ENCODE measurements around the gene SLC37A2. TPM values are rescaled to one million over a fixed set of nuclear protein-coding genes. Genes with fewer than 3 reads are reported as not detected.
A peak's percentile ranks its signal among the peaks of the same experiment; 100 is the strongest.
"Not testable (repeated sequence)": the region's sequence is repeated elsewhere in the genome, so short reads cannot be mapped to it uniquely, and the experiment has no call there.

Gene SLC37A2
- total and polyA plus RNA-seq, 2 of the 13 experiments (the other 11 are each of a cell fraction or from before 2014, with no cell fraction given), result 4.6 to 7.1 TPM

DNA sequence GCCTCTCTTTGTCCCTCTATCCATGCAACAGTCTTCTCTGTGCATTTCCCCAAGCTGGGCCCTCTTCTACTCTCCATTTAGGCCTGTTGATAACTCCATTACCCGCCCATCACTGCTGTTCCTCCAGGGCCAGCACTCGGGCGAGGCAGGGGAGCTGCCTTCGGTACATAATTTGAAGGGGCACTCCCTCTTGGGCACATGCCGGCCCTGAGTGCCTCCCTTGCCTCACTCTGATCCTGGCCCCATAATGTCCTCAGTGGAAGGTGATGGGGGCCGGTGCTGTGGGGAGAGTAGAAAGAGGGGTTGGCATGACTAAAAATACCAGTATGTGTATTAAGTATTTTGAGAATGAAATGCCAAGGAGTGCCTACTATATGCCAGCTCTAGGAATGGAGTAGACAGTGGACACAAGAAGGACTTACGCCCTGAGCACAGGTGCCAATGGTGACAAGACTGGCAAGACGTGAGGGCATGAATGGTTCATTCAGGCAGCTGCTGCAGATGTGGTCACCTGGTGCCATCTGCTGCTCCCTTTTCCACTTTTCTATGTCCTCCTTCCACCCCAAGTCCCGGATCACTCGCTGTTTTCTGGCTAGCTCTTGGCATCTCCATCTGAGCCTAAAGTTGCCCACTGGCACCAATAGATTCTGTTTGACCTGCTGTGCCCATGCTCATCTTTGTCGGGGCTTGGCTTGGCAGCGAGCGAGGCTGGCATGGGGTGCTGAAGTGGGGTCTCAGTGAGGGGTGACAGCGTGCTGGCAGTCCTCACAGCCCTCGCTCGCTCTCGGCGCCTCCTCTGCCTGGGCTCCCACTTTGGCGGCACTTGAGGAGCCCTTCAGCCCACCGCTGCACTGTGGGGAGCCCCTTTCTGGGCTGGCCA, 25.7 kb downstream of the SLC37A2 start:
- 84% methylated on average over 10 of the region's 20 CpGs for WGBS (ENCODE audit: low lambda C conversion rate)
- no peak overlapping the region for H3K4me2 ChIP-seq (ENCODE audit: low read depth, low read length)
- FAIRE-seq (no peak), DNase-seq (ENCODE audit: low spot score) (no peak), ATAC-seq (no peak)
- no peak overlapping the region for H3K9ac ChIP-seq (ENCODE audit: insufficient read depth, low read depth, low read length)
- POLR2A ChIA-PET, result no interaction called here
- H3K27ac ChIP-seq (ENCODE audit: extremely low read length, insufficient read depth, low read length), result no peak overlapping the region
- H3K27me3 ChIP-seq (ENCODE audit: control insufficient read depth in 1 of 2, insufficient read depth in 2 of 2, low read length in 2 of 2), result no peaks in the 10 kb centered on the region
- no peak overlapping the region for H2AFZ ChIP-seq (ENCODE audit: low read length)
- TF ChIP-seq, protein P1, sequence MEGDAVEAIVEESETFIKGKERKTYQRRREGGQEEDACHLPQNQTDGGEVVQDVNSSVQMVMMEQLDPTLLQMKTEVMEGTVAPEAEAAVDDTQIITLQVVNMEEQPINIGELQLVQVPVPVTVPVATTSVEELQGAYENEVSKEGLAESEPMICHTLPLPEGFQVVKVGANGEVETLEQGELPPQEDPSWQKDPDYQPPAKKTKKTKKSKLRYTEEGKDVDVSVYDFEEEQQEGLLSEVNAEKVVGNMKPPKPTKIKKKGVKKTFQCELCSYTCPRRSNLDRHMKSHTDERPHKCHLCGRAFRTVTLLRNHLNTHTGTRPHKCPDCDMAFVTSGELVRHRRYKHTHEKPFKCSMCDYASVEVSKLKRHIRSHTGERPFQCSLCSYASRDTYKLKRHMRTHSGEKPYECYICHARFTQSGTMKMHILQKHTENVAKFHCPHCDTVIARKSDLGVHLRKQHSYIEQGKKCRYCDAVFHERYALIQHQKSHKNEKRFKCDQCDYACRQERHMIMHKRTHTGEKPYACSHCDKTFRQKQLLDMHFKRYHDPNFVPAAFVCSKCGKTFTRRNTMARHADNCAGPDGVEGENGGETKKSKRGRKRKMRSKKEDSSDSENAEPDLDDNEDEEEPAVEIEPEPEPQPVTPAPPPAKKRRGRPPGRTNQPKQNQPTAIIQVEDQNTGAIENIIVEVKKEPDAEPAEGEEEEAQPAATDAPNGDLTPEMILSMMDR (CRISPR knock-in tag; IDR thresholded peaks at IDR 0.05), result peak; percentile 31
- TF ChIP-seq U2AF1 (optimal IDR thresholded peaks at IDR 0.05; ENCODE audit: low read depth, low read length) (no peak), STAG1 (CRISPR knock-in tag; IDR thresholded peaks at IDR 0.05) (peak; percentile 49)
- intact Hi-C loops (cut with micrococcal nuclease; ENCODE audit: unreplicated experiment), result no loop called here
- BruUV-seq (replicated peaks), result no TSS peak
- no peaks in the 10 kb centered on the region for H3K36me3 ChIP-seq (replicated peaks in 1 of 2; ENCODE audit: control insufficient read depth in 1 of 2, insufficient read depth in 2 of 2, low read length in 2 of 2)
- no peaks in the 10 kb centered on the region for H3K9me3 ChIP-seq (ENCODE audit: low read length)
- no peaks in the 10 kb centered on the region for H3K79me2 ChIP-seq (ENCODE audit: insufficient read depth, low read length)
- H4K20me1 ChIP-seq (ENCODE audit: insufficient read depth, low read length), result no peaks in the 10 kb centered on the region
- CTCF ChIA-PET (ENCODE audit: low intra/inter-chr PET ratio, low total read pairs), result no interaction called here
- in situ Hi-C loops (cut with HindIII; ENCODE audit: extremely low pct_ligation_motif_present, low pct_unique_long_range_greater_than_20kb), result no loop called here
- H3K4me3 ChIP-seq (replicated peaks in 1 of 3; ENCODE audit: insufficient read depth in 1 of 3, low read depth in 2 of 3, low read length in 3 of 3), result no peak overlapping the region
- peaks cover 19% of the 10 kb centered on the region for H3K4me1 ChIP-seq (ENCODE audit: insufficient read depth, low read length)

DNA sequence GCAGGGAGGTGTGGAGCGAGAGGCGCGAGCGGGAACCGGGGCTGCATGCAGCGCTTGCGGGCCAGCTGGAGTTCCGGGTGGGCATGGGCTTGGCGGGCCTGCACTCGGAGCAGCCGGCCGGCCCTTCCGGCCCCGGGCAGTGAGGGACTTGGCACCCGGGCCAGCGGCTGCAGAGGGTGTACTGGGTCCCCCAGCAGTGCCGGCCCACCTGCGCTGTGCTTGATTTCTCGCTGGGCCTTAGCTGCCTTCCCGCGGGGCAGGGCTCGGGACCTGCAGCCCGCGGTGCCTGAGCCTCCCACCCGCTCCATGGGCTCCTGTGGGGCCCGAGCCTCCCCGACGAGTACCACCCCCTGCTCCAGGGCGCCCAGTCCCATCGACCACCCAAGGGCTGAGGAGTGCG, 26.4 kb downstream of the SLC37A2 start:
- in situ Hi-C loops (cut with HindIII; ENCODE audit: extremely low pct_ligation_motif_present, low pct_unique_long_range_greater_than_20kb); H3K27me3 ChIP-seq (ENCODE audit: control insufficient read depth in 1 of 2, insufficient read depth in 2 of 2, low read length in 2 of 2); H3K9ac ChIP-seq (ENCODE audit: insufficient read depth, low read depth, low read length); H3K27ac ChIP-seq (ENCODE audit: extremely low read length, insufficient read depth, low read length); H2AFZ ChIP-seq (ENCODE audit: low read length); H3K36me3 ChIP-seq (replicated peaks in 1 of 2; ENCODE audit: control insufficient read depth in 1 of 2, insufficient read depth in 2 of 2, low read length in 2 of 2); H3K4me3 ChIP-seq (replicated peaks in 1 of 3; ENCODE audit: insufficient read depth in 1 of 3, low read depth in 2 of 3, low read length in 3 of 3); FAIRE-seq; H3K9me3 ChIP-seq (ENCODE audit: low read length); ATAC-seq; DNase-seq (ENCODE audit: low spot score); H3K79me2 ChIP-seq (ENCODE audit: insufficient read depth, low read length); CTCF ChIA-PET (ENCODE audit: low intra/inter-chr PET ratio, low total read pairs); POLR2A ChIA-PET; H4K20me1 ChIP-seq (ENCODE audit: insufficient read depth, low read length); BruUV-seq (replicated peaks); intact Hi-C loops (cut with micrococcal nuclease; ENCODE audit: unreplicated experiment); H3K4me2 ChIP-seq (ENCODE audit: low read depth, low read length): not testable (repeated sequence)
- H3K4me1 ChIP-seq (ENCODE audit: insufficient read depth, low read length), result peaks cover 18% of the 10 kb centered on the region
- no CpG with 5 or more reads among the region's 31 CpGs for WGBS (ENCODE audit: low lambda C conversion rate)
